Neural cell (in vitro differentiated cells): ENCODE measurements around the gene SLC22A23.

Experiments used
- CTCF ChIP-seq: fragments of 450-650 bp; IDR thresholded peaks from 2 replicates; pipeline ENCODE4 v1.5.1; 2014; ENCODE audit warnings: antibody characterized with exemption, mild to moderate bottlenecking, moderate library complexity; ENCODE audit not compliant: poor library complexity, severe bottlenecking
- EZH2 ChIP-seq: fragments of 200-600, 300-800 bp; shearing (Covaris generic), sonication (generic); IDR thresholded peaks from 2 replicates; pipeline ENCODE4 v1.6.1; 2014; ENCODE audit warnings: antibody characterized with exemption, low read length, borderline replicate concordance, mild to moderate bottlenecking; ENCODE audit not compliant: insufficient read depth, poor library complexity, severe bottlenecking
- REST ChIP-seq: IDR thresholded peaks from 2 replicates; pipeline ENCODE4 v1.6.1; 2012; ENCODE audit warnings: borderline replicate concordance

- TF ChIP-seq CTCF (no peak), EZH2 (no peak), REST (no peak)
Observed at GRCh38 chr6:3328796-3329195, 128.1 kb downstream of the SLC22A23 start.
